ENCODE results near the gene ATAD1.
"Not testable (repeated sequence)": the region's sequence is repeated elsewhere in the genome, so short reads cannot be mapped to it uniquely, and the experiment has no call there.

Gene ATAD1

GRCh38 chr10:87738253-87738652, 79.8 kb downstream of the ATAD1 start:
- not testable (repeated sequence) for DNase-seq (ENCODE audit: low read depth, low spot score); H3K4me3 ChIP-seq (ENCODE audit: low read length)

- peak; percentile 15 for DNase-seq (ENCODE audit: low read depth, low spot score)
- H3K4me3 ChIP-seq (ENCODE audit: low read length) = no peak overlapping the region
Measured at GRCh38 chr10:87734987-87735827, 82.8 kb downstream of the ATAD1 start.

GRCh38 chr10:87733081-87733480, 84.9 kb downstream of the ATAD1 start:
- H3K4me3 ChIP-seq (ENCODE audit: low read length) = no peak overlapping the region
- no peak for DNase-seq (ENCODE audit: low read depth, low spot score)

- no peak for DNase-seq (ENCODE audit: low read depth, low spot score)
- H3K4me3 ChIP-seq (ENCODE audit: low read length) = no peak overlapping the region
Measured at GRCh38 chr10:87729940-87730339, 88.1 kb downstream of the ATAD1 start.

- no peak overlapping the region for H3K4me3 ChIP-seq (ENCODE audit: low read length)
Measured at GRCh38 chr10:87724789-87725188, 93.2 kb downstream of the ATAD1 start.

GRCh38 chr10:87723500-87723899, 94.5 kb downstream of the ATAD1 start:
- no peak for DNase-seq (ENCODE audit: low read depth, low spot score)
- no peak overlapping the region for H3K4me3 ChIP-seq (ENCODE audit: low read length)

More at GRCh38 chr10:87724789-87725188, 93.2 kb downstream of the ATAD1 start:
- DNase-seq (ENCODE audit: low read depth, low spot score) = no peak

- DNase-seq (ENCODE audit: low read depth, low spot score) = no peak
- H3K4me3 ChIP-seq (ENCODE audit: low read length) = no peak overlapping the region
Measured at GRCh38 chr10:87722716-87723115, 95.3 kb downstream of the ATAD1 start.

- no peak overlapping the region for H3K4me3 ChIP-seq (ENCODE audit: low read length)
- no peak for DNase-seq (ENCODE audit: low read depth, low spot score)
Measured at GRCh38 chr10:87721781-87722180, 96.2 kb downstream of the ATAD1 start.

- no peak overlapping the region for H3K4me3 ChIP-seq (ENCODE audit: low read length)
Measured at GRCh38 chr10:87720665-87721064, 97.4 kb downstream of the ATAD1 start.

GRCh38 chr10:87716348-87716670, 101.7 kb downstream of the ATAD1 start:
- no peak for DNase-seq (ENCODE audit: low read depth, low spot score)
- no peak overlapping the region for H3K4me3 ChIP-seq (ENCODE audit: low read length)

More at GRCh38 chr10:87720665-87721064, 97.4 kb downstream of the ATAD1 start:
- DNase-seq (ENCODE audit: low read depth, low spot score) = no peak

- no peak overlapping the region for H3K4me3 ChIP-seq (ENCODE audit: low read length)
- no peak for DNase-seq (ENCODE audit: low read depth, low spot score)
Measured at GRCh38 chr10:87715552-87716347, 102.3 kb downstream of the ATAD1 start.

- no peak for DNase-seq (ENCODE audit: low read depth, low spot score)
- H3K4me3 ChIP-seq (ENCODE audit: low read length) = no peak overlapping the region
Measured at GRCh38 chr10:87713707-87714106, 104.3 kb downstream of the ATAD1 start.

GRCh38 chr10:87712913-87713616, 105.0 kb downstream of the ATAD1 start:
- no peak overlapping the region for H3K4me3 ChIP-seq (ENCODE audit: low read length)
- DNase-seq (ENCODE audit: low read depth, low spot score) = no peak

GRCh38 chr10:87707254-87707653, 110.8 kb downstream of the ATAD1 start:
- H3K4me3 ChIP-seq (ENCODE audit: low read length) = no peak overlapping the region

GRCh38 chr10:87706731-87707130, 111.3 kb downstream of the ATAD1 start:
- no peak overlapping the region for H3K4me3 ChIP-seq (ENCODE audit: low read length)
- no peak for DNase-seq (ENCODE audit: low read depth, low spot score)

More at GRCh38 chr10:87707254-87707653, 110.8 kb downstream of the ATAD1 start:
- DNase-seq (ENCODE audit: low read depth, low spot score) = no peak

GRCh38 chr10:87705339-87705738, 112.7 kb downstream of the ATAD1 start:
- no peak for DNase-seq (ENCODE audit: low read depth, low spot score)
- no peak overlapping the region for H3K4me3 ChIP-seq (ENCODE audit: low read length)

- no peak for DNase-seq (ENCODE audit: low read depth, low spot score)
- H3K4me3 ChIP-seq (ENCODE audit: low read length) = no peak overlapping the region
Measured at GRCh38 chr10:87703771-87704170, 114.3 kb downstream of the ATAD1 start.

- no peak for DNase-seq (ENCODE audit: low read depth, low spot score)
- no peak overlapping the region for H3K4me3 ChIP-seq (ENCODE audit: low read length)
Measured at GRCh38 chr10:87702973-87703294, 115.1 kb downstream of the ATAD1 start.

- no peak for DNase-seq (ENCODE audit: low read depth, low spot score)
- no peak overlapping the region for H3K4me3 ChIP-seq (ENCODE audit: low read length)
Measured at GRCh38 chr10:87702260-87702972, 115.6 kb downstream of the ATAD1 start.
